Hepatocyte (in vitro differentiated cells): Measurements from ENCODE around the gene PERM1.

Source experiments
- EZH2 ChIP-seq: fragments of 200-600 bp; sonication (generic); IDR thresholded peaks from 2 replicates; pipeline ENCODE4 v1.6.1; 2016; ENCODE audit warnings: antibody characterized with exemption, mild to moderate bottlenecking, borderline replicate concordance
- TF ChIP-seq, protein P1 (sequence below): fragments of 200-600 bp; sonication (generic); IDR thresholded peaks from 2 replicates; pipeline ENCODE4 v1.5.1; 2016; ENCODE audit warnings: antibody characterized with exemption, mild to moderate bottlenecking; ENCODE audit not compliant: poor library complexity

GRCh38 chr1:1011396-1011949 is 29.6 kb upstream of the PERM1 start:
- TF ChIP-seq, protein P1, sequence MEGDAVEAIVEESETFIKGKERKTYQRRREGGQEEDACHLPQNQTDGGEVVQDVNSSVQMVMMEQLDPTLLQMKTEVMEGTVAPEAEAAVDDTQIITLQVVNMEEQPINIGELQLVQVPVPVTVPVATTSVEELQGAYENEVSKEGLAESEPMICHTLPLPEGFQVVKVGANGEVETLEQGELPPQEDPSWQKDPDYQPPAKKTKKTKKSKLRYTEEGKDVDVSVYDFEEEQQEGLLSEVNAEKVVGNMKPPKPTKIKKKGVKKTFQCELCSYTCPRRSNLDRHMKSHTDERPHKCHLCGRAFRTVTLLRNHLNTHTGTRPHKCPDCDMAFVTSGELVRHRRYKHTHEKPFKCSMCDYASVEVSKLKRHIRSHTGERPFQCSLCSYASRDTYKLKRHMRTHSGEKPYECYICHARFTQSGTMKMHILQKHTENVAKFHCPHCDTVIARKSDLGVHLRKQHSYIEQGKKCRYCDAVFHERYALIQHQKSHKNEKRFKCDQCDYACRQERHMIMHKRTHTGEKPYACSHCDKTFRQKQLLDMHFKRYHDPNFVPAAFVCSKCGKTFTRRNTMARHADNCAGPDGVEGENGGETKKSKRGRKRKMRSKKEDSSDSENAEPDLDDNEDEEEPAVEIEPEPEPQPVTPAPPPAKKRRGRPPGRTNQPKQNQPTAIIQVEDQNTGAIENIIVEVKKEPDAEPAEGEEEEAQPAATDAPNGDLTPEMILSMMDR, result no peak
- no peak for TF ChIP-seq EZH2
